Measurements from ENCODE around the gene UBLCP1.
"Not testable (repeated sequence)": the region's sequence is repeated elsewhere in the genome, so short reads cannot be mapped to it uniquely, and the experiment has no call there.

The UBLCP1 gene

DNA sequence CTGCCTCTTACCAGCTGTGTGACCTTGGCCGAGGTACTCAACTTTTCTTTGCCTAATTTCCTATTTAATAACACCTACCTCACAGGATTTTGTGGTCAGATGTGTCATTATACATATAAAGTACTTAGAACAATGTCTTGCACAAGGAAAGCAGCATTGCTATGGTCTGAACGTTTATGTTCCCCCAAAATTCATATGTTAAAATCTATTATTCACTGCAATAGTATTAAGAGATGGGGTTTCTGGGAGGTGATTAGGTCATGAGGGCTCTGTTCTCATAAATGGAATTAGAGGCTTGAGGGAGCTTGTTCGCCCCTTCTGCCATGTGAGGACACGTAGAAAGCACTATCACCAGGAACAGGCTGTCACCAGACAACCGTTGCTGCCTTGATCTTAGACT, 42.9 kb upstream of the UBLCP1 start:
- no peak for DNase-seq (ENCODE audit: extremely low read depth, low read depth)
- TF ChIP-seq, protein P1, sequence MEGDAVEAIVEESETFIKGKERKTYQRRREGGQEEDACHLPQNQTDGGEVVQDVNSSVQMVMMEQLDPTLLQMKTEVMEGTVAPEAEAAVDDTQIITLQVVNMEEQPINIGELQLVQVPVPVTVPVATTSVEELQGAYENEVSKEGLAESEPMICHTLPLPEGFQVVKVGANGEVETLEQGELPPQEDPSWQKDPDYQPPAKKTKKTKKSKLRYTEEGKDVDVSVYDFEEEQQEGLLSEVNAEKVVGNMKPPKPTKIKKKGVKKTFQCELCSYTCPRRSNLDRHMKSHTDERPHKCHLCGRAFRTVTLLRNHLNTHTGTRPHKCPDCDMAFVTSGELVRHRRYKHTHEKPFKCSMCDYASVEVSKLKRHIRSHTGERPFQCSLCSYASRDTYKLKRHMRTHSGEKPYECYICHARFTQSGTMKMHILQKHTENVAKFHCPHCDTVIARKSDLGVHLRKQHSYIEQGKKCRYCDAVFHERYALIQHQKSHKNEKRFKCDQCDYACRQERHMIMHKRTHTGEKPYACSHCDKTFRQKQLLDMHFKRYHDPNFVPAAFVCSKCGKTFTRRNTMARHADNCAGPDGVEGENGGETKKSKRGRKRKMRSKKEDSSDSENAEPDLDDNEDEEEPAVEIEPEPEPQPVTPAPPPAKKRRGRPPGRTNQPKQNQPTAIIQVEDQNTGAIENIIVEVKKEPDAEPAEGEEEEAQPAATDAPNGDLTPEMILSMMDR (IDR thresholded peaks at IDR 0.05; ENCODE audit: low read depth, low read length) = no peak

DNA sequence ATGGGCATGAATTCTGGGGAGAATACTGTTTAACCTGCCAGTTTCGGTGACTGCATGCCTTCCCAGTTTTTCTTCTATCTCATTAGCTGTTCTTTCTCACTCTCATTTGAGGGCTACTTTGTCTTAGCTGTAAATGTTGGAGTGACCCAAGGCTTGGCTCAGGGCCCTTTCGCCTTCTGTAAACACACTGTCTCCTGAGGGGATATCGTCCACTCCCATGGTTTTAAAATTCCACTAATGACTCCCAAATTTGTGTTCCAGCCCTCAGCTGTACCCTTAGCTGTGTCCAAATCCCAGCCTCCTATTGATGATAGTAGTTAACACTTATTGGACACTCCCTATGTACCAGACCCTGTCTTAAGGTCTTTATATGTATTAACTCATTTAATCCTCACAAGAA, 39.6 kb upstream of the UBLCP1 start:
- TF ChIP-seq, protein P1 (IDR thresholded peaks at IDR 0.05; ENCODE audit: low read depth, low read length) = no peak

DNA sequence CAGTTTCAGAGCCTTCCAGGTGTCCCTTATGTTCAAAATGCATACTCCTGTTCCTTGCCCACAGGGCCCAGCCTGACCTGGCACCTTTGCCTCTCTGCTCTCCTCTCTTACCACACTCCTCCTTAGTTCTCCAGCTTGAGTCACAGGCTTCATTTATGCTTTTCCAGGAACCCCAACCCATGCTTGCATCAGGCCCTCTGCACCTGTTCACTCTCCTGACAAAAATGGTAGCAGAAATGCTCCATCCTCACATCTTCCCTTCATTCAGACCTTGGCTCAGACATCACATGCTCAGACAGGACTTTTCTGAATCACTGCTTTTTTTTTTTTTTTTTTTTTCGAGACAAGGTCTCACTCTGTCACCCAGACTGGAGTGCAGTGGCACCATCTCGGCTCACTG, 38.6 kb upstream of the UBLCP1 start:
- TF ChIP-seq, protein P1 (IDR thresholded peaks at IDR 0.05; ENCODE audit: low read depth, low read length) = no peak
- DNase-seq (ENCODE audit: extremely low read depth, low read depth) = no peak

More for the DNA sequence above, 39.6 kb upstream of the UBLCP1 start:
- DNase-seq (ENCODE audit: extremely low read depth, low read depth) = no peak

- no peak for DNase-seq (ENCODE audit: extremely low read depth, low read depth)
- TF ChIP-seq, protein P1 (IDR thresholded peaks at IDR 0.05; ENCODE audit: low read depth, low read length) = no peak
Observed at GRCh38 chr5:159226451-159226850, 36.6 kb upstream of the UBLCP1 start.

- no peak for DNase-seq (ENCODE audit: extremely low read depth, low read depth)
- TF ChIP-seq, protein P1 (IDR thresholded peaks at IDR 0.05; ENCODE audit: low read depth, low read length) = no peak
Observed at GRCh38 chr5:159227452-159227851, 35.6 kb upstream of the UBLCP1 start.

DNA sequence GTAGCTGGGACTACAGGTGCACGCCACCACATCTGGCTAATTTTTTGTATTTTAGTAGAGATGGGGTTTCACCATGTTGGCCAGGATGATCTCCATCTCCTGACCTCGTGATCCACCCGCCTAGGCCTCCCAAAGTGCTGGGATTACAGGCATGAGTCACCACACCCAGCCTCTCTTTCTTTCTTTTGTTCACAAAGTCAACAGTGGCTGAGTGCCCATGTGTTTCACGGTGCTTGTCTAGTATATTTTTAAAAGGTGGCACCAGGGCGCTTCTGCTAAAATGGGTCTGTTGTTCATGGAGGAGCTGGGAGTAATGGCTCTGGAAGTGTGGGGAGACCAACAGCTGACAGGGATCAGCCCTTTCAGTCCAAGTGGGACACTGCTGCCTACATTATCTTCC, 35.0 kb upstream of the UBLCP1 start:
- DNase-seq (ENCODE audit: extremely low read depth, low read depth) = not testable (repeated sequence)

DNA sequence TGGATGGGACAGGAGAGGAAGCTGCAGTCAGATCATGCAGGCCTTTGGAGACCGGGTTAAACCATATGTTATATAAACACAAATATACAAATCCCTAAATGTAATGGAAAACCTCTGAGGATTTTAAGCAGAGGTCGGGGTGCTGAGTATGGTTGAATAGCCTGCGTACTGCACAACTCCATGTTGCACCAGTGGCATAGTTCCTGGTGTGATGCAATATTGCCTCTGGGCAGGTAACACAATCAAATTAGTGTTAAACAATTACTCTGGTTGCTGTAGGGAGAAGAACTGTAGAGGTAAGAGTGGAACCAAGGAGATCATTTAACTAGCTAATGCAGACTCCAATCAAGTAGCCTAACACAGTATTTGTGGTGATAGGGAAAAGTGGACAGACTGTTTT, 32.4 kb upstream of the UBLCP1 start:
- DNase-seq (ENCODE audit: extremely low read depth, low read depth) = no peak
- TF ChIP-seq, protein P1 (IDR thresholded peaks at IDR 0.05; ENCODE audit: low read depth, low read length) = no peak

DNA sequence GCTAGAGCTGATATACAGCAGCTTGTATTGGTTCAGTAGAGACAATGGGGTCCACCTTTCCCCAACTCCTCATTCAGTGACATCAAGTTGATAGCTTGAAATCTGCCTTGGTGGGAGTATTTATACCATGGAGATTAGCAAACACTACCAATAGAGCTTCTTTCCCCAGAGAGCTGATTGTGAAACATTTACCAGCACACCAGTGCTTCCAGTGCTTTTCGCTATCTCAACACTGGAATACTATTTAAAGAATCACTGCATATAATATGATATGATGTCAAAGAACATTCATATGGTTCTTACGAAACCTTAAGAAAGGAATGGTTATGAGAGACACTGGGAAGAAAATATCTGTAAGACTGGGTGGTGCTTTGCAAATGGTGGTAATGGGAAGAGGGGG, 31.9 kb upstream of the UBLCP1 start:
- TF ChIP-seq, protein P1 (IDR thresholded peaks at IDR 0.05; ENCODE audit: low read depth, low read length) = no peak
- no peak for DNase-seq (ENCODE audit: extremely low read depth, low read depth)

GRCh38 chr5:159235871-159236520, 27.1 kb upstream of the UBLCP1 start:
- DNase-seq (ENCODE audit: extremely low read depth, low read depth) = not testable (repeated sequence)

Measured in AG09319 (cell line).